ENCODE results near the gene FAM185A.
"Not testable (repeated sequence)": the region's sequence is repeated elsewhere in the genome, so short reads cannot be mapped to it uniquely, and the experiment has no call there.

Gene FAM185A

GRCh38 chr7:102748605-102749444 is at the start of gene FAM185A:
TSS of gene FAM185A (plus strand) at chr7:102748999. CDS start at chr7:102749208, 209 bp downstream.
- peak; percentile 92 to 96 for DNase-seq (ENCODE audit: low read depth in 2 of 2)

DNA sequence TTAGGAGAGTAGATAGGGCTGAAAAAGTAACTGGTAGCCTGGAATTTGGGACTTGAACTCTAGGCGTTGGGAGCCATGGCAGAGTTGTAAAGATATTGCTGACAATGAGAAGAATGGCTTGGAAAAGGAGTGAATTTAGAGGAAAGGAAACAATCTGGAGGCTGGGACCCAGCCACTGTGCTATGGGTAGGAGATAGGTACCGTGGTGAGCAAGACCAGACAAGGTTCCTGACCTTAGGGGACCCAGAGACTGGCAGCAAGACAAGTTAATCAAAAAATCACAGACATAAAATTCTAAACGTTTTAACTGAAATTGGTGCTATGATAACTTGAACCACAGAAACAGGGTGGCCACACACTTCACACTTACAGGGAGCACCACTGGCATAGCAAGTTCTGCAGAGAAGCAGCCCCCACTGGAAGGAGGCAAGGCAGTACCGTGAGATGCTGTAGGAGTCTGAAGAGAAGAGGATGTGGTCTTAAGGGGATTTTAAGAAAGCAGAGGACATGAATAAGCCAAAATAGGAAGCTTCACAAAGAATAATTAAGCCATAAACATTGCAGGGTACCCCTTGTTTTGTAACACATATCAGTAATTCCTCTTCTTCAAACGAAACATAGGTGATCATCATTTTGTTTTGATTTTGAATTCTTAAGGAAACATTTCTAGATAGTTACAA is 35.6 kb upstream of the FAM185A start:
- peak in 1 of 2 donors; percentile 1 for DNase-seq (ENCODE audit: low read depth in 2 of 2)

DNA sequence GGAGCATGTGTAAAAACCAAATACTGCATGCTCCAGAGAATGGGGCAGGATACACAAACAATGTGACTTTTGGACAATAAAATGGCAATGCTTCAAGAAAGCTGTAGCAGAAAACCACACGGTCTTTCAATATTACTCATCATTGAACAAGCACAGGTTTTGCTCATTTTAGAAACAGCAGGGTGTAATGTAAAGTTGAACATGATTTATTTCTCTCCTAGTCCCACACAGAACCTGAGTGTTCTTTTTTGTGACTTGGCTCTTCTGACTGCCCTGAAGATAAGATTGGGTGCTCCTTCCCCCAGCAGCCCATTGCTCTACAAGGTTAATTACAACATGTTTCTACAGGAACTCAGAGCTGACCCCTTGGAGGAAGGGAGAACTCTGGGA is 35.1 kb upstream of the FAM185A start:
- DNase-seq (ENCODE audit: low read depth in 2 of 2): not testable (repeated sequence)

GRCh38 chr7:102714774-102715522 is 33.9 kb upstream of the FAM185A start:
- DNase-seq (ENCODE audit: low read depth in 2 of 2): not testable (repeated sequence)

- DNase-seq (ENCODE audit: low read depth in 2 of 2): not testable (repeated sequence)
These were observed 33.1 kb upstream of the FAM185A start for GRCh38 chr7:102715718-102716117.

GRCh38 chr7:102718491-102718890 is 30.3 kb upstream of the FAM185A start:
- not testable (repeated sequence) for DNase-seq (ENCODE audit: low read depth in 2 of 2)

DNA sequence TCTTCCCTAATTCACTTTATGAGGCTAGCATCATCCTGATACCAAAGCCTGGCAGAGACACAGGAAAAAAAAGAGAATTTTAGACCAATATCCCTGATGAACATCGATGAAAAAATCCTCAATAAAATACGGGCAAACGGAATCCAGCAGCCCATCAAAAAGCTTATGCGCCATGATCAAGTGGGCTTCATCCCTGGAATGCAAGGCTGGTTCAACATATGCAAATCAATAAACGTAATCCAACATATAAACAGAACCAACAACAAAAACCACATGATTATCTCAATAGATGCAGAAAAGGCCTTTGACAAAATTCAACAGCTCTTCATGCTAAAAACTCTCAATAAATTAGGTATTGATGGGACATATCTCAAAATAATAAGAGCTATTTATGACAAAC is 22.6 kb upstream of the FAM185A start:
- DNase-seq (ENCODE audit: low read depth in 2 of 2): not testable (repeated sequence)

DNA sequence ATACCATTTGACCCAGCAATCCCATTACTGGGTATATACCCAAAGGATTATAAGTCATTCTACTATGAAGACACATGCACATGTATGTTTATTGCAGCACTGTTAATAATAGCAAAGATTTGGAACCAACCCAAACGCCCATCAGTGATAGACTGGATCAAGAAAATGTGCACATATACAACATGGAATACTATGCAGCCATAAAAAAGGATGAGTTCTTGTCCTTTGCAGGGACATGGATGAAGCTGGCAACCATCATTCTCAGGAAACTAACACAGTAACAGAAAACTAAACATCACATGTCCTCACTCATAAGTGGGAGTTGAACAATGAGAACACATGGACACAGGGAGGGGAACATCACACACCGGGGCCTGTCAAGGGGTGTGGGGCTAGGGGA is 19.1 kb upstream of the FAM185A start:
- not testable (repeated sequence) for DNase-seq (ENCODE audit: low read depth in 2 of 2)

DNA sequence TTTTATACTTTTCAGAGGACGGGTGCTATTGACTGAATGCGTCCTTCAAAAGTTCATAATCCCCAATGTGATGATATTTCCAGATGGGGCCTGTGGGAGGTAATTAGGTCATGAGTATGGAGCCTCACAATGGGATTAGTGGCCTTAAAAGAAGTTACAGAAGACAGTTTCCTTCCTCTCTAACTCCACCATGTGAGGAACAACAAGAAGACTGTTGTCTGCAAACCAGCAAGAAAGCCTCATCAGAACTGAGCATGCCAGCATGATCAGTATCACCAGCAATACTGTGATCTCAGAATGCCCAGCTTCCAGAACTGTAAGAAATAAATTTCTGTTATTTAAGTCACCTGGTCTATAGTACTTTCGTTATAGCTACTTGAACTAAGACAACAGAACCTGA is 18.4 kb upstream of the FAM185A start:
- not testable (repeated sequence) for DNase-seq (ENCODE audit: low read depth in 2 of 2)

DNA sequence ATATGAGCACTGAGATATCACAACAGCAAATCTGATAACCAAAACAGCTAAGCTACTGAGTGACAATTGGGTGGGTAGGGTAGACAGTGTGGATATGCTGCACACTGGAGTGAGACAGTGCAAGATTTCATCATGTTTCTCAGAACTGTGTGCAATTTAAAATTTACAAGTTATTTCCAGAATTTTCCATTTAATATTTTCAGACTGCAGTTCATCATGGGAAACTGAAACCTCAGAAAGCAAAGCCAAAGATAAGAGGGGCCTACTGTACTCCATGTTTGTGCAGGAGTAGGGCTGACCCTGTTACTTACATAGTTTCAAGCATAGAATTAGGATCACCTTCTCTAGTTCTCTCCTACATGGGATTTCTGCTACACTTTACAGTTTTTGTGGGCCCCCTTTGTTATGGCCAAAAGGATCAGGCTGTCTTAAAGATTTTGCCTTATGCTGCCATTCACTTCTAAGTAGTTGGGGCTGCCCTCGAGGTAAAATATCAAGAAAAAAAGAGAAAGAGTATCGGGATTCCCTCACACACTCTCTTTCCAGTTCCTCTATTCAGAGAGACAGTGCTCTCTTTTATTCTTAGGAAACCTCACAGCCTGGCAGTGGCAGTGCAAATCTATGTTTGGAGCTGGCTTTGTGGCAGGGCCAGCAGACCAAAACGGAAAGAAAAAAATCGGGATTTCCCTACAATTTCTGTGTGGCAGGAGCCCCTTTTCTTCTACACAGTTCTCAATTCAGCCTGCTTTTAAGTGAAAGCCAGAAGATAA is 6.6 kb upstream of the FAM185A start:
- DNase-seq (ENCODE audit: low read depth in 2 of 2): not testable (repeated sequence)

DNA sequence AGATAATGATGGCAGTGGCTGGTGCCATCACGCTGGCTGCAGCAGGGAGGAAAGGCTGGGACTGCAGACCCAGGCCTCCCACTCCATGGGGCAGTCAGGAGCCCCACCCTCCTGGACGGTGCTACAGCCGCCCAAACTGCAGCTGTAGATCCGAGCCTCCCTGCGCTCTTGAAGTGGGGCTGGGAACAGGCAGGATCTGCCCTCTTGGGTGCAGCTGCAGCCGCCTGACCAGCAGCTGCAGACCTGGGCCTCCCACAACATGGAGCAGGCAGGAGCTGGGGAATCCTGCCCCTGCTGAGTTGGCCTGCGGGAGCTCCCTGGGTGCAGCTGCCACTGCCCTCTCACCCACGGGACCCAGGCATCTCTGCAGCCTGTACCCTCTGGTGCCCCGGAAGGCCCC is 4.9 kb upstream of the FAM185A start:
- DNase-seq (ENCODE audit: low read depth in 2 of 2): not testable (repeated sequence)

GRCh38 chr7:102745494-102746288 is 3.1 kb upstream of the FAM185A start:
- not testable (repeated sequence) for DNase-seq (ENCODE audit: low read depth in 2 of 2)

DNA sequence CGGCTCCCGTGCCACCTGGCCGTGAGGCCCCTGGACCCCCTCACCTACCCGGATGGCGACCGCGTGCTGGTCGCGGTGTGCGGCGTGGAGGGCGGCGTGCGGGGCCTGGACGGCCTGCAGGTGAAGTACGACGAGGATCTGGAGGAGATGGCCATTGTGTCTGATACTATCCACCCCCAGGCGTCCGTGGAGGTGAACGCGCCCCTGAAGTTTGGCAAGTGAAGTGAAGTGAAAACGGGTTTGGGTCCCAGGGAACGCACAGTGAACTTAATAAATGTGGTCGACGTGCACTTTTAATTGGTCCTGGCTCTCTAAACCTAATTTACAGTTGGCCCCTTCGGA is 617 bp downstream of the FAM185A start:
- not testable (repeated sequence) for DNase-seq (ENCODE audit: low read depth in 2 of 2)

DNA sequence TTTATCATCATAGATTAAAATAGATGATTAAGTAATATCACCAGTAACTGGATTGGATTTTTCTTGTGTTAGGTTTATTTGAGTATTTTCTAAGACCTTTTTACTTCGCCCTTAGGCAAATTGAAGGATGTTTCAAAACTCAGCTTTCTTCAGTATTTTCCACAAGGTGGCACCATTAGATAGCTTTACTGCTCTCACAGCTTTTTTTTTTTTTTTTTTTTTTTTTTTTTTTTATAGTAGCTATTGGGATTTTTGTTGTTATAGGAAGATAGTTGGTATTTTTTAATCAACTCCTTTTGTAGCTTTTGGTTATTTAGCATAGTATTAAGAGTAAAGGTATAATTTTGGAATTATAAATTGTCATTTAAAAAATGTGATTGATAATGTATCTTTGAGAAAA is 9.4 kb downstream of the FAM185A start:
- DNase-seq (ENCODE audit: low read depth in 2 of 2): not testable (repeated sequence)

- not testable (repeated sequence) for DNase-seq (ENCODE audit: low read depth in 2 of 2)
These were observed 11.1 kb downstream of the FAM185A start for GRCh38 chr7:102759934-102760333.

GRCh38 chr7:102761234-102761633 is 12.4 kb downstream of the FAM185A start:
- DNase-seq (ENCODE audit: low read depth in 2 of 2): not testable (repeated sequence)

DNA sequence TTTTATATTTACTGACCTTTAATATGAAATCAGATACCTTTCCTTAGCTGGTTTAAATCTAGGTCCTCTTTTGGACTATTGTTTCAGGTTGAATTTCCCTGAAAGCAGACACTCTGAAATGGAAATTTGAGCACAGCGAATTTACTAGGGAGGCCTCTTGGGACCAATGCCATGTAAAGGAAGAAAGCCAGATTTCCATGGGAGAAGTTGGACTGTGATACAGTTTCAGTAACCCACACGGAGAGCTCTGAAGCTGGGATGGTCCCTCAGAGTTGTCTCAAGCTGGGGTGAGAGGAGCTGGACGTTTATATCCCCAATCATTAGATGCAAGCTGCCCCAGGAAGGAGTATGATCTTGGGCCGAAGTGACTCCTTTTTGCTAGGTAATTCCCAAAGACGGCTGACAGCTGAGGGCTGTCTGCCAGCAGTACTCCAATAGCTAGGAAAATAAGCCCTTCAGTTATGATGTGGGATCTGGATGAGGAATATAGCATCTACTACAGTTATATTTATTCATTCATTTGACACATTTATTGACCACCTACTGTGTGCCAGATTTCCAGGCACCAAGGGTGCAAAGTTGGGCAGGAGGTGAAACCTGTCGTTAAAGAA is 14.6 kb downstream of the FAM185A start:
- not testable (repeated sequence) for DNase-seq (ENCODE audit: low read depth in 2 of 2)

DNA sequence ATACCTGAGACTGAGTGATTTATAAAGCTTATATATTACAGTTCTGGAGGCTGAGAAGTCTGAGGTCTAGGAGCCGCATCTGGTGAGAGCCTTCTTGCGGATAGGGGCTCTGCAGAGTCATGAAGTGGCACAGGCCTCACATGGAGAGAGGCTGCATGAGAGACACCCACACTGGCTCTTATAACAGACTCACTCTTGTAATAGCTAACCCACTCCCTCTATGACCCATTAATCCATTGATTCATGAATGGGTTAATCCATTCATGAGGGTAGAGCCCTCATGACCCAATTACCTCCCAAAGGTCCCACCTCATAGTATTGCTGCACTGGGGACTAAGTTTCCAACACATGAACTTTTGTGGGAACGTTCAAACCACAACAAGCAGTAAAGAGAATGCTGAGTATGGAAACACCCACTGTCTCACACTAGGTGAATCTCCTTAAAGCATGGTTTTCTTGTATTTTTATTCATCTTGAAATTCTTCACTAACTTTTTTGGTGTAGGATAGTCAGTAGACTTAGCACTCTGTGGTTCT is 20.9 kb downstream of the FAM185A start:
- not testable (repeated sequence) for DNase-seq (ENCODE audit: low read depth in 2 of 2)

GRCh38 chr7:102770467-102770866 is 21.7 kb downstream of the FAM185A start:
- not testable (repeated sequence) for DNase-seq (ENCODE audit: low read depth in 2 of 2)

- DNase-seq (ENCODE audit: low read depth in 2 of 2): not testable (repeated sequence)
These were observed 27.4 kb downstream of the FAM185A start for GRCh38 chr7:102776217-102776616.
